ENCODE results near the gene DPP9.

DNA sequence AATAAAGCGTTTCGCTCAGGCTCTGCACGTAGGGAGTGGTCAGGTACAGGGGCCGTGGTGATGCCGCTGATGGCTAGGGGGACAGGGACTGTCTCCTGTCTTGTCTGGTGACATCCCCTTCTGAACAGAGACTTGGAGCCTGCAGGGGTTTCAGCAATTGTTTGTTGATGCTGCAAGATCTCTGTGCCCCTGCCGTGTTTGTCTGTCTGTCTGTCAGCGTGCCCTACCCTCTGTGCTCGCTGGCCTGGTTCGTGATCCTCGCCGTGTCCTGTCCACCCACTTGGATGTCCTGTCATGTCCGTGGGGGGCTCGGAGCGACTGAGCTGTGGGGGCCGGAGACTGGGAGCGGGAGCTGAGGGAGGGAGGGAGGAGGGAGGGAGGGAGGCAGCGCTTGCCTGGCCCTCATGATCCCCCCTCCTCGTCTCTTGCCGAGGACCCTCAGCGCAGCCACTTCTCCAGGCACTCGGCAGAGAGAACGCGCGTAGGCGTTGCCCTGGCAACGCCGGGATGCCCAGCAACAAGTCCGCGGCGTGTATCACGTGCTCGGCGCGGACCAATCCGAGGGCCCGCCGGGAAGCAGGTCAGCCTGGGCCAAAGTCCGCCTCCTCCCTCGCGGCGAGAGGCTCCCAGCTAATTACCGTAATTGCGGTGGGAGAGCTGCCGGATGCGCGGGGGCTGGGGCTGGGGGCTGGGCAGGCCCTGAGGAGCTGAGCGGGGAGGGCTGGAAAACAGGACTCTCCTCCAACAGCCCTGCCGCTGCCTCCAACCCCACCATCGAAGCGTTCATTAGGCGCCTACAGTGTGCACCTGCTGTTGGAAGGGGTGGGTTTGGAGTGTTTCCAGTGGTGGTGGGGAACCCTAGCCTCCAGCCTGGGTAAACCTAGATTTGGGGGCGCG is 36.0 kb upstream of the DPP9 start:
- no peak for TF ChIP-seq GABPA (IDR thresholded peaks at IDR 0.05; ENCODE audit: low read depth)
- TF ChIP-seq MEF2A (IDR thresholded peaks at IDR 0.05; ENCODE audit: borderline replicate concordance, low read depth): no peak
- TF ChIP-seq, protein P1, sequence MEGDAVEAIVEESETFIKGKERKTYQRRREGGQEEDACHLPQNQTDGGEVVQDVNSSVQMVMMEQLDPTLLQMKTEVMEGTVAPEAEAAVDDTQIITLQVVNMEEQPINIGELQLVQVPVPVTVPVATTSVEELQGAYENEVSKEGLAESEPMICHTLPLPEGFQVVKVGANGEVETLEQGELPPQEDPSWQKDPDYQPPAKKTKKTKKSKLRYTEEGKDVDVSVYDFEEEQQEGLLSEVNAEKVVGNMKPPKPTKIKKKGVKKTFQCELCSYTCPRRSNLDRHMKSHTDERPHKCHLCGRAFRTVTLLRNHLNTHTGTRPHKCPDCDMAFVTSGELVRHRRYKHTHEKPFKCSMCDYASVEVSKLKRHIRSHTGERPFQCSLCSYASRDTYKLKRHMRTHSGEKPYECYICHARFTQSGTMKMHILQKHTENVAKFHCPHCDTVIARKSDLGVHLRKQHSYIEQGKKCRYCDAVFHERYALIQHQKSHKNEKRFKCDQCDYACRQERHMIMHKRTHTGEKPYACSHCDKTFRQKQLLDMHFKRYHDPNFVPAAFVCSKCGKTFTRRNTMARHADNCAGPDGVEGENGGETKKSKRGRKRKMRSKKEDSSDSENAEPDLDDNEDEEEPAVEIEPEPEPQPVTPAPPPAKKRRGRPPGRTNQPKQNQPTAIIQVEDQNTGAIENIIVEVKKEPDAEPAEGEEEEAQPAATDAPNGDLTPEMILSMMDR (IDR thresholded peaks at IDR 0.05): no peak
- peak; percentile 93 for TF ChIP-seq MXI1 (IDR thresholded peaks at IDR 0.05; ENCODE audit: low read depth, low read length)
- no peak for TF ChIP-seq SMC3 (IDR thresholded peaks at IDR 0.05; ENCODE audit: low read depth, low read length)
- TF ChIP-seq, protein P2, sequence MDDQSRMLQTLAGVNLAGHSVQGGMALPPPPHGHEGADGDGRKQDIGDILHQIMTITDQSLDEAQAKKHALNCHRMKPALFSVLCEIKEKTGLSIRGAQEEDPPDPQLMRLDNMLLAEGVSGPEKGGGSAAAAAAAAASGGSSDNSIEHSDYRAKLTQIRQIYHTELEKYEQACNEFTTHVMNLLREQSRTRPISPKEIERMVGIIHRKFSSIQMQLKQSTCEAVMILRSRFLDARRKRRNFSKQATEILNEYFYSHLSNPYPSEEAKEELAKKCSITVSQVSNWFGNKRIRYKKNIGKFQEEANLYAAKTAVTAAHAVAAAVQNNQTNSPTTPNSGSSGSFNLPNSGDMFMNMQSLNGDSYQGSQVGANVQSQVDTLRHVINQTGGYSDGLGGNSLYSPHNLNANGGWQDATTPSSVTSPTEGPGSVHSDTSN (IDR thresholded peaks at IDR 0.05): no peak
- peak; percentile 73 for TF ChIP-seq CHD2 (IDR thresholded peaks at IDR 0.05; ENCODE audit: low read length, partially characterized antibody)
- peak in 1 of 2 experiments; percentile 56; a peak in 2 of 4 replicates for TF ChIP-seq EP300 (IDR thresholded peaks at IDR 0.05; ENCODE audit: borderline replicate concordance in 1 of 2, low read depth in 1 of 2, low read length in 1 of 2)
- TF ChIP-seq FOSL2 (IDR thresholded peaks at IDR 0.05; ENCODE audit: borderline replicate concordance, low read depth): no peak
- TF ChIP-seq RAD21 (IDR thresholded peaks at IDR 0.05; ENCODE audit: low read length): peak; percentile 18; the same call in 1 of the 2 replicates
